GM21360 (cell line): ENCODE data around the gene BEAN1.
"Not testable (repeated sequence)": the region's sequence is repeated elsewhere in the genome, so short reads cannot be mapped to it uniquely, and the experiment has no call there.

Experiments used
- ATAC-seq: cut with Tn5 transposase; IDR thresholded peaks from one replicate; pipeline ENCODE4 v1.9.1; 2021; ENCODE audit warnings: mild to moderate bottlenecking, moderate library complexity; ENCODE audit not compliant: unreplicated experiment

BEAN1 gene

GRCh38 chr16:66439051-66439730 is 12.1 kb downstream of the BEAN1 start:
- ATAC-seq = no peak

GRCh38 chr16:66440271-66440802 is 13.2 kb downstream of the BEAN1 start:
- no peak for ATAC-seq

- no peak for ATAC-seq
Measured at GRCh38 chr16:66440970-66441369, 13.9 kb downstream of the BEAN1 start.

GRCh38 chr16:66441586-66442375 is 14.7 kb downstream of the BEAN1 start:
- no peak for ATAC-seq

GRCh38 chr16:66442502-66443268 is 15.6 kb downstream of the BEAN1 start:
- no peak for ATAC-seq

GRCh38 chr16:66443269-66443652 is 16.2 kb downstream of the BEAN1 start:
- ATAC-seq = no peak

- ATAC-seq = no peak
Measured at GRCh38 chr16:66444049-66444481, 17.0 kb downstream of the BEAN1 start.

- ATAC-seq = no peak
Measured at GRCh38 chr16:66446737-66447136, 19.6 kb downstream of the BEAN1 start.

- ATAC-seq = no peak
Measured at GRCh38 chr16:66447491-66447890, 20.4 kb downstream of the BEAN1 start.

GRCh38 chr16:66451548-66451947 is 24.5 kb downstream of the BEAN1 start:
- ATAC-seq = no peak

GRCh38 chr16:66453230-66453629 is 26.1 kb downstream of the BEAN1 start:
- not testable (repeated sequence) for ATAC-seq

GRCh38 chr16:66454751-66455150 is 27.7 kb downstream of the BEAN1 start:
- ATAC-seq = no peak

- ATAC-seq = no peak
Measured at GRCh38 chr16:66455970-66456369, 28.9 kb downstream of the BEAN1 start.

- no peak for ATAC-seq
Measured at GRCh38 chr16:66457888-66458287, 30.8 kb downstream of the BEAN1 start.

- no peak for ATAC-seq
Measured at GRCh38 chr16:66458292-66458691, 31.2 kb downstream of the BEAN1 start.

- ATAC-seq = no peak
Measured at GRCh38 chr16:66458853-66459252, 31.8 kb downstream of the BEAN1 start.

GRCh38 chr16:66459878-66460277 is 32.8 kb downstream of the BEAN1 start:
- ATAC-seq = no peak

GRCh38 chr16:66460703-66461102 is 33.6 kb downstream of the BEAN1 start:
- no peak for ATAC-seq

- ATAC-seq = no peak
Measured at GRCh38 chr16:66462912-66463311, 35.8 kb downstream of the BEAN1 start.

- ATAC-seq = not testable (repeated sequence)
Measured at GRCh38 chr16:66465946-66466345, 38.9 kb downstream of the BEAN1 start.

- not testable (repeated sequence) for ATAC-seq
Measured at GRCh38 chr16:66466636-66467035, 39.5 kb downstream of the BEAN1 start.
